Measurements from ENCODE around the gene POLD4. TPM values are rescaled to one million over a fixed set of nuclear protein-coding genes. Genes with fewer than 3 reads are reported as not detected.

POLD4 gene
- total and polyA plus RNA-seq, 2 donors (not counting 1 experiment from before 2014, with no cell fraction given): 32.4 to 36.3 TPM

DNA sequence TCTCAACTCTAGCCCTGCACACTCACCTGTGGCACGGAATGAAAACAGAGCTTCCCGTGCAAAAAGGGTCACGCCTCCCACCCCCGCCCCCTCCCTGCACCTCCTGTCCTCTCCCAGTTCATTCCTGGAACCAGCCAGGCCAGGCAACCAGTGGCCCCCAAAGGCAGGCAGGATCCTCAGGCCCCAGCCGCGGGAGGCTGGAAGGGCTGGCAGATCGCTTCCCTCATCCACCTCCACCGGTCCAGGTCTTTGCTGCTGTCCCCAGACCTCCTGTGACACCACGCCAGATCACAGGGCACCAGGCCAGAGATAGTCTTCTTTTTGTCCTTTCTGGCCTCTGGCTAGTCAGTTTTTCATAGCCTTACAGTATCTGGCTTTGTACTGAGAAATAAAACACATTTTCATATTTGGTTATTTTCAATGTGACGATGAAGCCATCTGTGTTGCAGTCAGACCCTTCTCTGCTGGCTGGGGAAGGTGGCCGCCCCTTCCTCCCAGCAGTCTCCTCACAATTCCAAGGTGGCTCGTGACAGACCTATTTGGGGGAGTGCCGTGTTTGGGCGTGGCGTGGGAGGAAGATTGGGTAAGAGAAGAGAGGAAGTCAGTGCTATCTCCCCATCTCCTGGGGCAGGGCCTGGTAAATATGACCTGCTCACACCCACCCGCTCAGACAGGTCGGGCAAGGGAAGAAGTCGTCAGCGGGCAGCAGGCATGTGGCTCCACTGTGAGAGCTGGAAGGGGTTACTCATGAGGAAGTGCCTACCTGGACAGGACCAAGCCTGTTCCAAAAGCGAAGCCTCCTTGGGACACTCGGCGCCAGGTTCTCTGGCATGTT is 40.9 kb downstream of the POLD4 start:
- Histone ChIP-seq H3K27ac (ENCODE audit: insufficient read depth, low read length) (no peak overlapping the region), H4K20me1 (ENCODE audit: control insufficient read depth, extremely low read depth, insufficient read depth, low read length) (no peaks in the 10 kb centered on the region), H3K9ac (ENCODE audit: insufficient read depth, low read length) (no peak overlapping the region), H3K4me2 (ENCODE audit: extremely low read depth, insufficient read depth, low read length) (no peak overlapping the region), H3K9me3 (ENCODE audit: control insufficient read depth, insufficient read depth, low read depth, low read length) (no peaks in the 10 kb centered on the region), H3K36me3 (ENCODE audit: control insufficient read depth, insufficient read depth, low read length) (peaks cover 2% of the 10 kb centered on the region), H3K27me3 (ENCODE audit: control insufficient read depth, insufficient read depth, low read length) (no peaks in the 10 kb centered on the region), H3K4me1 (ENCODE audit: control insufficient read depth, extremely low read depth, insufficient read depth, low read length) (no peaks in the 10 kb centered on the region), H2AFZ (ENCODE audit: low read length) (no peak overlapping the region), H3K4me3 (replicated peaks in 1 of 4; ENCODE audit: control extremely low read depth in 1 of 4, insufficient read depth in 1 of 4, low read depth in 3 of 4, low read length in 4 of 4) (no peak overlapping the region), H3K79me2 (ENCODE audit: control insufficient read depth, insufficient read depth, low read length) (no peaks in the 10 kb centered on the region)
- no peak for TF ChIP-seq EZH2 (IDR thresholded peaks at IDR 0.05; ENCODE audit: low read length, missing control alignments)
- TF ChIP-seq, protein P1, sequence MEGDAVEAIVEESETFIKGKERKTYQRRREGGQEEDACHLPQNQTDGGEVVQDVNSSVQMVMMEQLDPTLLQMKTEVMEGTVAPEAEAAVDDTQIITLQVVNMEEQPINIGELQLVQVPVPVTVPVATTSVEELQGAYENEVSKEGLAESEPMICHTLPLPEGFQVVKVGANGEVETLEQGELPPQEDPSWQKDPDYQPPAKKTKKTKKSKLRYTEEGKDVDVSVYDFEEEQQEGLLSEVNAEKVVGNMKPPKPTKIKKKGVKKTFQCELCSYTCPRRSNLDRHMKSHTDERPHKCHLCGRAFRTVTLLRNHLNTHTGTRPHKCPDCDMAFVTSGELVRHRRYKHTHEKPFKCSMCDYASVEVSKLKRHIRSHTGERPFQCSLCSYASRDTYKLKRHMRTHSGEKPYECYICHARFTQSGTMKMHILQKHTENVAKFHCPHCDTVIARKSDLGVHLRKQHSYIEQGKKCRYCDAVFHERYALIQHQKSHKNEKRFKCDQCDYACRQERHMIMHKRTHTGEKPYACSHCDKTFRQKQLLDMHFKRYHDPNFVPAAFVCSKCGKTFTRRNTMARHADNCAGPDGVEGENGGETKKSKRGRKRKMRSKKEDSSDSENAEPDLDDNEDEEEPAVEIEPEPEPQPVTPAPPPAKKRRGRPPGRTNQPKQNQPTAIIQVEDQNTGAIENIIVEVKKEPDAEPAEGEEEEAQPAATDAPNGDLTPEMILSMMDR (conservative IDR thresholded peaks at IDR 0.05 in 1 of 2, IDR thresholded peaks at IDR 0.05 in 1 of 2; ENCODE audit: low read depth in 1 of 2, low read length in 2 of 2): no peak
- DNase-seq (ENCODE audit: low read depth in 2 of 2): no peak

DNA sequence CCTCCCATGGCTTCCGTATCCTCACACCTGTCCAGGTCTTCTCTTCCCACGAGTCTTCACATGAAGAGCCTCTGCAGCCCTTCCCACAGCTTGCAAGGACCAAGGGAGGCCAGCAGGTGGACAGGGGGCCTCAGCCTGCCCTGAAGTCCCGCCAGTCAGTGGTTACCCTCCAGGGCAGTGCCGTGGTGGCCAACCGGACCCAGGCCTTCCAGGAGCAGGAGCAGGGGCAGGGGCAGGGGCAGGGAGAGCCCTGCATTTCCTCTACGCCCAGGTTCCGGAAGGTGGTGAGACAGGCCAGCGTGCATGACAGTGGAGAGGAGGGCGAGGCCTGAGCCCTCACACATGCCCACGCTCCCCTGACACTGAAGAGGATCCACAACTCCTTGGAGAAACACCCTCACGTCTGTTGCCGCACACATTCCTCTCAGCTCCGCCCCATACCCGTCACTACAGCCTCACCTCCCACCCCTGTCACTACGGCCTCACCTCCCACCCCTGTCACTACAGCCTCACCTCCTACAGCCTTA is 41.7 kb downstream of the POLD4 start:
- Histone ChIP-seq H3K79me2 (ENCODE audit: control insufficient read depth, insufficient read depth, low read length) (no peaks in the 10 kb centered on the region), H4K20me1 (ENCODE audit: control insufficient read depth, extremely low read depth, insufficient read depth, low read length) (no peaks in the 10 kb centered on the region), H3K4me3 (replicated peaks in 1 of 4; ENCODE audit: control extremely low read depth in 1 of 4, insufficient read depth in 1 of 4, low read depth in 3 of 4, low read length in 4 of 4) (no peak overlapping the region), H3K9me3 (ENCODE audit: control insufficient read depth, insufficient read depth, low read depth, low read length) (no peaks in the 10 kb centered on the region), H3K4me2 (ENCODE audit: extremely low read depth, insufficient read depth, low read length) (no peak overlapping the region), H3K9ac (ENCODE audit: insufficient read depth, low read length) (no peak overlapping the region), H3K4me1 (ENCODE audit: control insufficient read depth, extremely low read depth, insufficient read depth, low read length) (no peaks in the 10 kb centered on the region), H3K27ac (ENCODE audit: insufficient read depth, low read length) (no peak overlapping the region), H3K36me3 (ENCODE audit: control insufficient read depth, insufficient read depth, low read length) (peaks cover 2% of the 10 kb centered on the region), H3K27me3 (ENCODE audit: control insufficient read depth, insufficient read depth, low read length) (no peaks in the 10 kb centered on the region), H2AFZ (ENCODE audit: low read length) (no peak overlapping the region)
- no peak for DNase-seq (ENCODE audit: low read depth in 2 of 2)
- TF ChIP-seq, protein P1 (conservative IDR thresholded peaks at IDR 0.05 in 1 of 2, IDR thresholded peaks at IDR 0.05 in 1 of 2; ENCODE audit: low read depth in 1 of 2, low read length in 2 of 2): no peak
- TF ChIP-seq EZH2 (IDR thresholded peaks at IDR 0.05; ENCODE audit: low read length, missing control alignments): no peak

DNA sequence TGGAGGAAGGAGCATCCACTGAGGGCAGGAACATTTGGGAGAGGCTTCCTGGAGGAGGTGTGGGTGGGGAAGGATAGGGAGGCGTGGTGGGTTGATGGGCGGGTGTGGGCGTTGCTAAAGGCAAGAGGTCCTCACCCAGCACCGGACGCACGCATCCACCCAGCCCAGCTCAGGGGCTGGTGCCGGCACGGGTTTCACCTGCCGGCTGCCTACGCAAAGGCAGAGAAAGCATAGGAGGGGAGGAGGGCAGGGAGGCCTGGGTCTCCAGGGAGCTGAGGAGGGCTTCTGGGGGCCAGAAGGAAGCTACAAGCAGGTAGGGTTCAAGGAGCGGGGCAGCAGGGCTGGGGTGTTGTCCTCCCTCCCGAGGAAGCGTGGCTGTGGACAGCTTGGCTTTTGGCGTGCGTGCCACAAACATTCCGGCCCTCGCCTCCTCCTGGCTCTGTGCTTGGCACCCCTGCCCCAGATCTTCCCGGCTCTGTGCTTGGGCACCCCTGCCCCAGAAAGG is 42.2 kb downstream of the POLD4 start:
- H4K20me1 ChIP-seq (ENCODE audit: control insufficient read depth, extremely low read depth, insufficient read depth, low read length): no peaks in the 10 kb centered on the region
- no peak overlapping the region for H3K4me2 ChIP-seq (ENCODE audit: extremely low read depth, insufficient read depth, low read length)
- DNase-seq (ENCODE audit: low read depth in 2 of 2): no peak
- no peaks in the 10 kb centered on the region for H3K27me3 ChIP-seq (ENCODE audit: control insufficient read depth, insufficient read depth, low read length)
- H3K4me3 ChIP-seq (replicated peaks in 1 of 4; ENCODE audit: control extremely low read depth in 1 of 4, insufficient read depth in 1 of 4, low read depth in 3 of 4, low read length in 4 of 4): no peak overlapping the region
- no peaks in the 10 kb centered on the region for H3K9me3 ChIP-seq (ENCODE audit: control insufficient read depth, insufficient read depth, low read depth, low read length)
- H3K27ac ChIP-seq (ENCODE audit: insufficient read depth, low read length): no peak overlapping the region
- H3K9ac ChIP-seq (ENCODE audit: insufficient read depth, low read length): no peak overlapping the region
- no peaks in the 10 kb centered on the region for H3K4me1 ChIP-seq (ENCODE audit: control insufficient read depth, extremely low read depth, insufficient read depth, low read length)
- no peak overlapping the region for H2AFZ ChIP-seq (ENCODE audit: low read length)
- TF ChIP-seq, protein P1 (conservative IDR thresholded peaks at IDR 0.05 in 1 of 2, IDR thresholded peaks at IDR 0.05 in 1 of 2; ENCODE audit: low read depth in 1 of 2, low read length in 2 of 2): no peak
- no peak for TF ChIP-seq EZH2 (IDR thresholded peaks at IDR 0.05; ENCODE audit: low read length, missing control alignments)
- H3K36me3 ChIP-seq (ENCODE audit: control insufficient read depth, insufficient read depth, low read length): peaks cover 2% of the 10 kb centered on the region
- H3K79me2 ChIP-seq (ENCODE audit: control insufficient read depth, insufficient read depth, low read length): no peaks in the 10 kb centered on the region
